ENCODE data around the gene CENPC. TPM values are rescaled to one million over a fixed set of nuclear protein-coding genes. Genes with fewer than 3 reads are reported as not detected.

CENPC gene
- polyA plus RNA-seq (2011; rRNA removed) (6.2 and 9.0 TPM in 2 replicates), polyA plus RNA-seq (2017; fragmentation: RNase III; extraction: RNeasy Plus Mini Kit Qiagen cat#74134 plus additional on column Dnase treatment) (5.6 to 6.5 TPM (median 5.8 TPM) in 3 replicates), polyA minus RNA-seq (2011; rRNA and poly(A)+ RNA removed) (3.7 and 4.4 TPM in 2 replicates)
- polyA plus RNA-seq (2012; cell fraction: cytosol; rRNA removed) = 1.1 and 1.5 TPM in 2 replicates
- 1.5 and 2.4 TPM in 2 replicates for polyA plus RNA-seq (2012; cell fraction: nucleus; rRNA removed)

GRCh38 chr4:67545199-67546003 is at the start of gene CENPC:
Gene CENPC (minus strand): TSS chr4:67545503. CDS start chr4:67545355, 148 bp downstream.
- FAIRE-seq (no peak), DNase-seq (ENCODE audit: low read depth in 1 of 2, low spot score in 1 of 2) (peak; percentile 74 to 97), ATAC-seq (peak; percentile 99)
- peak; percentile 39 for TF ChIP-seq POLR2A (IDR thresholded peaks at IDR 0.05; ENCODE audit: low read length)
- no peak for TF ChIP-seq BHLHE40 (IDR thresholded peaks at IDR 0.05; ENCODE audit: low read depth, low read length)
- TF ChIP-seq MAX (IDR thresholded peaks at IDR 0.05) = peak; percentile 64
- TF ChIP-seq HMGXB4 (CRISPR knock-in tag; IDR thresholded peaks at IDR 0.05; ENCODE audit: borderline replicate concordance) = no peak
- TF ChIP-seq HES2 (IDR thresholded peaks at IDR 0.05) = no peak
- peak; percentile 33 to 59; a peak in 1 of 5 replicates for TF ChIP-seq JUN (IDR thresholded peaks at IDR 0.05)
- TF ChIP-seq CHD2 (IDR thresholded peaks at IDR 0.05; ENCODE audit: low read length, partially characterized antibody) = peak; percentile 84
- TF ChIP-seq REST (IDR thresholded peaks at IDR 0.05) = peak; percentile 79
- peak; percentile 82; the same call in 1 of the 2 replicates for TF ChIP-seq PHF8 (IDR thresholded peaks at IDR 0.05; ENCODE audit: borderline replicate concordance, low read depth)
- 0 out of 3 replicates have a peak, but pooled peaks have one; percentile 15 for TF ChIP-seq BCL3 (IDR thresholded peaks at IDR 0.05)
- Histone ChIP-seq H3K9me3 (no peaks in the 10 kb centered on the region), H3K4me1 (peaks cover 9% of the 10 kb centered on the region; the same call in 2 of the 3 replicates), H3K4me3 (peak within 1 kb of the TSS; percentile 92), H3K27ac (peak within 1 kb of the TSS; percentile 84 to 92), H3K4me2 (peak within 1 kb of the TSS; percentile 86)
- under 1% methylated on average over 19 of the region's 53 CpGs for WGBS (ENCODE audit: missing lambda C conversion rate)
- POLR2A ChIA-PET = no interaction called here
- CTCF ChIA-PET = no interaction called here

GRCh38 chr4:67593741-67594175 is 48.5 kb upstream of the CENPC start:
- CTCF ChIA-PET = no interaction called here
- no peaks in the 10 kb centered on the region for H3K4me1 ChIP-seq

GRCh38 chr4:67587156-67587555 is 41.9 kb upstream of the CENPC start:
- no peak overlapping the region for H3K4me3 ChIP-seq
- 66% methylated on average over 3 of the region's 3 CpGs for WGBS (ENCODE audit: missing lambda C conversion rate)
- FAIRE-seq (no peak), ATAC-seq (no peak), DNase-seq (ENCODE audit: low read depth in 1 of 2, low spot score in 1 of 2) (no peak)
- H3K9me3 ChIP-seq = no peaks in the 10 kb centered on the region
- ChIA-PET POLR2A (no interaction called here), CTCF (no interaction called here)
- H3K4me1 ChIP-seq = no peaks in the 10 kb centered on the region
- no peak overlapping the region for H3K27ac ChIP-seq
- no peak overlapping the region for H3K4me2 ChIP-seq
- no peak for TF ChIP-seq EP300 (IDR thresholded peaks at IDR 0.05)
- no peak for TF ChIP-seq RFX5 (IDR thresholded peaks at IDR 0.05)

More at GRCh38 chr4:67593741-67594175, 48.5 kb upstream of the CENPC start:
- FAIRE-seq (no peak), ATAC-seq (no peak), DNase-seq (ENCODE audit: low read depth in 1 of 2, low spot score in 1 of 2) (no peak)
- Histone ChIP-seq H3K27ac (no peak overlapping the region), H3K9me3 (no peaks in the 10 kb centered on the region), H3K4me2 (no peak overlapping the region), H3K4me3 (no peak overlapping the region)
- POLR2A ChIA-PET = no interaction called here
- TF ChIP-seq EP300 (IDR thresholded peaks at IDR 0.05) (no peak), KDM5A (IDR thresholded peaks at IDR 0.05) (no peak), GATA3 (IDR thresholded peaks at IDR 0.05; ENCODE audit: borderline replicate concordance) (no peak), POLR2AphosphoS2 (conservative IDR thresholded peaks at IDR 0.05; ENCODE audit: low read length) (no peak), ESRRA (IDR thresholded peaks at IDR 0.05; ENCODE audit: borderline replicate concordance, low read length) (no peak)
- 18% methylated on average over 2 of the region's 2 CpGs for WGBS (ENCODE audit: missing lambda C conversion rate)

Measured in A549 (cell line).